ENCODE measurements around the gene SERPINE1.

DNA sequence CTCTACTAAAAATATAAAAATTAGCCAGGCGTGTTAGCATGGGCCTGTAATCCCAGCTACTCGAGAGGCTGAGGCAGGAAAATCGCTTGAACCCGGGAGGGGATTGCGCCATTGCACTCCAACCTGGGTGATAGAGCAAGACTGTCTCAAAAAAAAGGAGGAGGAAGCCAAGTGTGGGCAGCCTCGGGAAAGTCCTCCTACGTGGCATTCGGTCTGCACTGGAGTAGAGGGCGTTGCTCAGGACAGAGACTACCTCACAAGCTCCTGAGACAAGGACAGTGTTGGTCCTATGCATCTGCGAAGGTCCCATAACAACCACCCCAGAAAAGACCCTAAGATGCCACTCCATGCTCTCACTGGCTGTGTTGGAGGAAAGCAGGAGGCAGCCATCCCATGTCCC, 10.0 kb upstream of the SERPINE1 start:
- TF ChIP-seq POLR2A (IDR thresholded peaks at IDR 0.05; ENCODE audit: low read length) (no peak), GATA1 (IDR thresholded peaks at IDR 0.05; ENCODE audit: low read depth, low read length) (no peak)
